ENCODE results near the gene FGF18. TPM values are rescaled to one million over a fixed set of nuclear protein-coding genes. Genes with fewer than 3 reads are reported as not detected.

The FGF18 gene
- total and polyA plus RNA-seq, 2 of the 4 experiments (the other 2 are of a cell fraction): 0.15 TPM; not detected in 1

GRCh38 chr5:171428168-171428696 lies 8.8 kb downstream of the FGF18 start:
- Histone ChIP-seq H4K5ac (ENCODE audit: low read depth, low read length) (no peak overlapping the region), H4K8ac (ENCODE audit: low read depth in 2 of 2, low read length in 2 of 2) (no peak overlapping the region), H3K14ac (replicated peaks; ENCODE audit: low read depth, low read length) (no peak overlapping the region), H3K4me2 (ENCODE audit: low read depth, low read length) (no peak overlapping the region), H3K27ac (ENCODE audit: insufficient read depth, low read length) (no peak overlapping the region), H3K9ac (ENCODE audit: low read depth, low read length) (no peak overlapping the region), H4K91ac (ENCODE audit: insufficient read depth, low read depth, low read length) (no peak overlapping the region), H2AFZ (replicated peaks; ENCODE audit: low read length, poor library complexity) (no peak overlapping the region), H3K4ac (ENCODE audit: low read depth, low read length) (no peak overlapping the region), H2AK9ac (replicated peaks; ENCODE audit: low read depth, low read length, poor library complexity) (no peak overlapping the region), H4K20me1 (ENCODE audit: insufficient read depth, low read length) (no peaks in the 10 kb centered on the region), H2AK5ac (ENCODE audit: low read depth, low read length) (no peak overlapping the region), H3K56ac (ENCODE audit: extremely low read depth, insufficient read depth, low read length) (no peak overlapping the region), H2BK5ac (ENCODE audit: low read depth, low read length, poor library complexity, severe bottlenecking) (no peak overlapping the region), H3K23ac (ENCODE audit: low read depth, low read length) (no peak overlapping the region), H2BK15ac (ENCODE audit: low read depth, low read length) (no peak overlapping the region), H3K9me3 (ENCODE audit: control insufficient read depth, insufficient read depth, low read length) (no peaks in the 10 kb centered on the region), H3K4me3 (ENCODE audit: insufficient read depth, low read depth, low read length) (no peak overlapping the region), H3K4me1 (ENCODE audit: control insufficient read depth, insufficient read depth, low read length) (no peaks in the 10 kb centered on the region), H3K79me1 (ENCODE audit: low read depth in 1 of 2, low read length in 2 of 2) (no peaks in the 10 kb centered on the region), H2BK120ac (ENCODE audit: low read depth, low read length) (no peak overlapping the region), H3K9me1 (ENCODE audit: insufficient read depth, low read length) (no peaks in the 10 kb centered on the region), H3K27me3 (ENCODE audit: control insufficient read depth, insufficient read depth, low read length) (no peaks in the 10 kb centered on the region), H2BK20ac (ENCODE audit: low read depth, low read length) (no peak overlapping the region), H3K36me3 (ENCODE audit: control insufficient read depth, insufficient read depth, low read length) (no peaks in the 10 kb centered on the region), H3K18ac (ENCODE audit: low read depth, low read length) (no peak overlapping the region)
- no peak for ATAC-seq (ENCODE audit: low read depth)
- no peak for TF ChIP-seq MAFK (IDR thresholded peaks at IDR 0.05; ENCODE audit: low read depth, low read length)
- TF ChIP-seq MXI1 (IDR thresholded peaks at IDR 0.05; ENCODE audit: borderline replicate concordance, low read depth, low read length): no peak
- no peak for TF ChIP-seq RFX5 (IDR thresholded peaks at IDR 0.05; ENCODE audit: low read depth, low read length)
- no peak for TF ChIP-seq RAD21 (IDR thresholded peaks at IDR 0.05; ENCODE audit: low read length)
- TF ChIP-seq NFE2L2 (IDR thresholded peaks at IDR 0.05; ENCODE audit: low read depth, low read length): no peak
- no peak for TF ChIP-seq CTCF (conservative IDR thresholded peaks at IDR 0.05; ENCODE audit: low read depth, low read length)
- no peak for TF ChIP-seq USF2 (IDR thresholded peaks at IDR 0.05; ENCODE audit: low read depth, low read length)
- no peak for TF ChIP-seq ELK1 (IDR thresholded peaks at IDR 0.05; ENCODE audit: borderline replicate concordance, low read depth, low read length)
- no peak for TF ChIP-seq MAZ (IDR thresholded peaks at IDR 0.05; ENCODE audit: borderline replicate concordance, low read depth, low read length)
- TF ChIP-seq CEBPB (IDR thresholded peaks at IDR 0.05; ENCODE audit: low read depth, low read length): no peak
- no peak for TF ChIP-seq RCOR1 (IDR thresholded peaks at IDR 0.05; ENCODE audit: insufficient replicate concordance, low read length)
- no peak for TF ChIP-seq POLR2A (IDR thresholded peaks at IDR 0.05; ENCODE audit: low read depth, low read length)
- POLR2A ChIA-PET (ENCODE audit: unreplicated experiment): no interaction called here
- intact Hi-C loops (cut with micrococcal nuclease) (no loop called here), dilution Hi-C loops (cut with HindIII; ENCODE audit: low sequenced_read_pairs, unreplicated experiment) (no loop called here), in situ Hi-C loops (cut with MboI; ENCODE audit: low sequenced_read_pairs) (loop anchor here (25.0 kb wide), 1 partner anchor 434 kb away; no protein-coding TSS in a partner anchor)
- 96% methylated on average over 5 of the region's 9 CpGs; no CpG with 5 or more reads in 1 of the 2 experiments for WGBS, 2 experiments (ENCODE audit: extremely low coverage in 2 of 2, insufficient read length in 1 of 2)
- no peak for DNase-seq
- CTCF ChIA-PET: no interaction called here
- BruUV-seq (replicated peaks): no TSS peak
